HEK293 (cell line): ENCODE measurements around the gene NABP2.

ENCODE experiments used
- CTCF ChIA-PET: fragments of 350-600 bp; formaldehyde crosslinking; extraction: SDS; loops from one replicate; lab custom pipeline; 2021; ENCODE audit warnings: antibody characterized with exemption; lab: Yijun Ruan, JAX
- POLR2A ChIA-PET: fragments of 300-600 bp; formaldehyde crosslinking; extraction: SDS; loops from one replicate; lab custom pipeline; 2020; ENCODE audit warnings: antibody characterized with exemption, inconsistent platforms; lab: Yijun Ruan, JAX
- H3K27ac ChIP-seq: fragments of 200-500 bp; sonication (Bioruptor generic); 2 replicates; pipeline ENCODE4 v1.5.1; 2014; ENCODE audit warnings: low read depth, low read length, control low read depth, inconsistent platforms; ENCODE audit errors: extremely low read depth
- H3K36me3 ChIP-seq, 2 experiments: fragments of 200-500 bp in 1 of 2; sonication (Bioruptor generic) in 1 of 2; 1 replicate in 1 of 2; 2 replicates in 1 of 2; pipeline ENCODE4 v1.5.1; 2014 to 2017; ENCODE audit warnings: inconsistent platforms in 2 of 2, low read length in 2 of 2; ENCODE audit not compliant: control insufficient read depth in 2 of 2, insufficient read depth in 1 of 2
- H3K4me1 ChIP-seq: fragments of 200-500 bp; sonication (Bioruptor generic); 2 replicates; pipeline ENCODE4 v1.5.1; 2014; ENCODE audit warnings: mild to moderate bottlenecking, low read length, inconsistent platforms; ENCODE audit not compliant: control insufficient read depth, insufficient read depth
- H3K4me3 ChIP-seq: 2 replicates; pipeline ENCODE4 v1.5.1; 2011; ENCODE audit warnings: low read depth, mild to moderate bottlenecking, control low read depth, low read length, moderate library complexity
- H3K9me3 ChIP-seq: fragments of 200-500 bp; sonication (Bioruptor generic); 2 replicates; pipeline ENCODE4 v1.5.1; 2014; ENCODE audit warnings: low read depth, low read length, inconsistent platforms; ENCODE audit not compliant: control insufficient read depth, insufficient read depth
- BCL11B ChIP-seq: fragments of 450-650 bp; formaldehyde crosslinking; IDR thresholded peaks from 2 replicates; pipeline ENCODE4 v1.5.1; 2016; ENCODE audit warnings: low read depth, missing biosample characterization, missing genetic modification characterization
- GLI4 ChIP-seq: fragments of 450-650 bp; formaldehyde crosslinking; IDR thresholded peaks from 2 replicates; pipeline ENCODE4 v1.5.1; 2016; ENCODE audit warnings: missing biosample characterization, missing genetic modification characterization
- GLIS1 ChIP-seq: fragments of 450-650 bp; formaldehyde crosslinking; IDR thresholded peaks from 2 replicates; pipeline ENCODE4 v1.5.1; 2016; ENCODE audit warnings: missing biosample characterization, missing genetic modification characterization
- HOXA7 ChIP-seq: sonication (generic); formaldehyde crosslinking; IDR thresholded peaks from 2 replicates; pipeline ENCODE4 v1.8.1; 2022; ENCODE audit warnings: missing genetic modification reagents, borderline replicate concordance
- KLF9 ChIP-seq: fragments of 450-650 bp; formaldehyde crosslinking; IDR thresholded peaks from 2 replicates; pipeline ENCODE4 v1.5.1; 2016; ENCODE audit warnings: missing biosample characterization, missing genetic modification characterization, low read depth
- OSR2 ChIP-seq: fragments of 450-650 bp; formaldehyde crosslinking; IDR thresholded peaks from 2 replicates; pipeline ENCODE4 v1.5.1; 2016; ENCODE audit warnings: missing biosample characterization, missing genetic modification characterization
- PRDM1 ChIP-seq: fragments of 450-650 bp; formaldehyde crosslinking; IDR thresholded peaks from 2 replicates; pipeline ENCODE4; 2016; ENCODE audit warnings: missing biosample characterization, missing genetic modification characterization
- SCRT2 ChIP-seq: fragments of 450-650 bp; formaldehyde crosslinking; IDR thresholded peaks from 2 replicates; pipeline ENCODE4 v1.5.1; 2016; ENCODE audit warnings: missing biosample characterization, missing genetic modification characterization
- ZBTB17 ChIP-seq: fragments of 450-650 bp; formaldehyde crosslinking; IDR thresholded peaks from 2 replicates; pipeline ENCODE4 v1.5.1; 2016; ENCODE audit warnings: missing biosample characterization, missing genetic modification characterization
- ZBTB48 ChIP-seq: fragments of 450-650 bp; formaldehyde crosslinking; IDR thresholded peaks from 2 replicates; pipeline ENCODE4 v1.5.1; 2016; ENCODE audit warnings: missing biosample characterization, missing genetic modification characterization
- ZFP37 ChIP-seq: fragments of 450-650 bp; formaldehyde crosslinking; IDR thresholded peaks from 2 replicates; pipeline ENCODE4 v1.5.1; 2016; ENCODE audit warnings: missing biosample characterization, missing genetic modification characterization
- ZNF174 ChIP-seq: fragments of 450-650 bp; formaldehyde crosslinking; IDR thresholded peaks from 2 replicates; pipeline ENCODE4 v1.5.0; 2017; ENCODE audit warnings: missing biosample characterization, mild to moderate bottlenecking, missing genetic modification characterization
- ZNF211 ChIP-seq: fragments of 450-650 bp; formaldehyde crosslinking; IDR thresholded peaks from 2 replicates; pipeline ENCODE4 v1.5.1; 2016; ENCODE audit warnings: low read depth, missing biosample characterization, missing genetic modification characterization
- ZNF239 ChIP-seq: fragments of 450-650 bp; formaldehyde crosslinking; IDR thresholded peaks from 2 replicates; pipeline ENCODE4 v1.5.1; 2016; ENCODE audit warnings: missing biosample characterization, missing genetic modification characterization
- ZNF335 ChIP-seq: fragments of 450-650 bp; formaldehyde crosslinking; conservative IDR thresholded peaks from 2 replicates; pipeline ENCODE4 v1.5.1; 2016; ENCODE audit warnings: missing biosample characterization, missing genetic modification characterization
- ZNF423 ChIP-seq: fragments of 450-650 bp; formaldehyde crosslinking; IDR thresholded peaks from 2 replicates; pipeline ENCODE4 v1.5.1; 2016; ENCODE audit warnings: missing biosample characterization, missing genetic modification characterization
- ZNF501 ChIP-seq: fragments of 450-650 bp; formaldehyde crosslinking; IDR thresholded peaks from 2 replicates; pipeline ENCODE4 v1.5.1; 2016; ENCODE audit warnings: missing biosample characterization, missing genetic modification characterization
- ZNF623 ChIP-seq: fragments of 450-650 bp; formaldehyde crosslinking; IDR thresholded peaks from 2 replicates; pipeline ENCODE4 v1.5.1; 2016; ENCODE audit warnings: missing biosample characterization, missing genetic modification characterization
- ZNF677 ChIP-seq: fragments of 450-650 bp; IDR thresholded peaks from 2 replicates; pipeline ENCODE4 v1.5.0; 2018; ENCODE audit warnings: missing biosample characterization, mild to moderate bottlenecking, missing genetic modification characterization, moderate library complexity
- ZNF701 ChIP-seq: fragments of 450-650 bp; formaldehyde crosslinking; IDR thresholded peaks from 2 replicates; pipeline ENCODE4 v1.5.1; 2016; ENCODE audit warnings: missing biosample characterization, missing genetic modification characterization
- ZNF704 ChIP-seq: fragments of 450-650 bp; formaldehyde crosslinking; IDR thresholded peaks from 2 replicates; pipeline ENCODE4 v1.5.1; 2016; ENCODE audit warnings: missing biosample characterization, missing genetic modification characterization
- ZNF76 ChIP-seq: fragments of 450-650 bp; formaldehyde crosslinking; IDR thresholded peaks from 2 replicates; pipeline ENCODE4; 2016; ENCODE audit warnings: low read depth, missing biosample characterization, missing genetic modification characterization, borderline replicate concordance
- ZNF830 ChIP-seq: fragments of 450-650 bp; IDR thresholded peaks from 2 replicates; pipeline ENCODE4 v1.5.0; 2018; ENCODE audit warnings: missing biosample characterization, missing genetic modification characterization, low read depth, mild to moderate bottlenecking, moderate library complexity
- ZNF837 ChIP-seq: fragments of 450-650 bp; formaldehyde crosslinking; IDR thresholded peaks from 2 replicates; pipeline ENCODE4 v1.5.1; 2016; ENCODE audit warnings: missing biosample characterization, missing genetic modification characterization
- ZSCAN30 ChIP-seq: fragments of 450-650 bp; IDR thresholded peaks from 2 replicates; pipeline ENCODE4 v1.5.1; 2018; ENCODE audit warnings: missing biosample characterization, mild to moderate bottlenecking, missing genetic modification characterization, moderate library complexity
- ZSCAN4 ChIP-seq: fragments of 450-650 bp; formaldehyde crosslinking; IDR thresholded peaks from 2 replicates; pipeline ENCODE4 v1.5.1; 2017; ENCODE audit warnings: missing biosample characterization, missing genetic modification characterization
- ZXDB ChIP-seq: fragments of 450-650 bp; formaldehyde crosslinking; IDR thresholded peaks from 2 replicates; pipeline ENCODE4 v1.5.1; 2016; ENCODE audit warnings: missing biosample characterization, missing genetic modification characterization
- TF ChIP-seq, protein P1 (sequence below): fragments of 450-650 bp; formaldehyde crosslinking; IDR thresholded peaks from 2 replicates; pipeline ENCODE4 v1.5.1; 2016; ENCODE audit warnings: missing biosample characterization, missing genetic modification characterization
- TF ChIP-seq, protein P2 (sequence below): fragments of 450-650 bp; formaldehyde crosslinking; IDR thresholded peaks from 2 replicates; pipeline ENCODE4 v1.5.1; 2016; ENCODE audit warnings: missing biosample characterization, missing genetic modification characterization
- TF ChIP-seq, protein P3 (sequence below): fragments of 450-650 bp; IDR thresholded peaks from 2 replicates; pipeline ENCODE4 v1.5.1; 2018; ENCODE audit warnings: missing biosample characterization, missing genetic modification characterization

The NABP2 gene

DNA sequence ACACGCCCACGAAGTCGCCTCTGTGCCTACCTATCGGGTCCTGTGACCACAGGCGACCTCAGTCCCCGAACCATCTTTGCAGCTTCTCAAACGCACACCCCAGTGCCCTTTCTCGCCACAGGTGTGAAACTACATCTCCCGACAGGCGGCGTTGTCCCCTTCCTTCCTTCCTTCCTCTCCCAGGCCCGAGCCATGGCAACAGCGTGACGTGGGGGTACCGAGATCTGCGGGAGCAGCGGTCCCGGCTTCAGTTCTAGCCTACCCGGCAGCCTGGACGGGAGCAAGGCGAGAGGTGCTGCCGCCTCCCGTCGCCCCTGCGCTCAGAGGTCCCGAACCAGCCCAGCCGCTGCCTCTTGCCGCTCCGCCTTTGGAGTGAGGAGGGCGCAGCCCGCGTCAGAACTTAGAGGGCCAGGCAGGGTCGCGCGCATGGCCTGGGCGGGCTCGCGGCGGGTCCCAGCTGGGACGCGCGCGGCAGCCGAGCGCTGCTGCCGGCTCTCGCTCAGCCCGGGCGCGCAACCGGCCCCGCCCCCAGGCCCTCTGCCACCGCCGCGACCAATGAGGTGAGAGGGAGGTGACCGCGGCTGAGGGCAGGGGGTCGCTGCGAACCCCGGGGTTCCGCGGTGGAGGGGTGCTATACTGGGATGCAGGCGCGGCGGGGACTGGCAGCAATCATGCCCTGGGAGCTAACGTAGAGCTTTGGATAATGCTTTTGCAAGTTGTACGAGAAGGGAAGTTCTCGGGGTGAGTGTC lies 42.7 kb downstream of the NABP2 start, which contains the start of gene COQ10A:
Gene COQ10A (plus strand): TSS at position 250 of the 750 bp plus-strand sequence. CDS start 177 bp downstream, at position 427.
- POLR2A ChIA-PET = interaction anchor here (0.6 to 2.9 kb wide), 14 partner anchors 9 to 370 kb away, joined by 3 to 26 read pairs (median 4); partner anchors contain the start of genes ANKRD52, CNPY2, RBMS2 and RNF41
- no peaks in the 10 kb centered on the region for H3K9me3 ChIP-seq
- CTCF ChIA-PET = interaction anchor here (0.6 to 1.7 kb wide), 19 partner anchors 9 to 293 kb away, joined by 3 to 6 read pairs (median 3); partner anchors contain the start of genes ANKRD52 and RAB5B
- H3K4me3 ChIP-seq = peak within 1 kb of the TSS; percentile 65
- H3K4me1 ChIP-seq = no peaks in the 10 kb centered on the region; the same call in 1 of the 2 replicates
- H3K27ac ChIP-seq = peak within 1 kb of the TSS; percentile 62; the same call in 1 of the 2 replicates
- peaks cover 5 to 32% of the 10 kb centered on the region in 2 experiments for H3K36me3 ChIP-seq
- no peak for TF ChIP-seq BCL11B (tag by site-specific recombination)
- TF ChIP-seq ZNF174 (tag by site-specific recombination) = no peak
- TF ChIP-seq, protein P1, sequence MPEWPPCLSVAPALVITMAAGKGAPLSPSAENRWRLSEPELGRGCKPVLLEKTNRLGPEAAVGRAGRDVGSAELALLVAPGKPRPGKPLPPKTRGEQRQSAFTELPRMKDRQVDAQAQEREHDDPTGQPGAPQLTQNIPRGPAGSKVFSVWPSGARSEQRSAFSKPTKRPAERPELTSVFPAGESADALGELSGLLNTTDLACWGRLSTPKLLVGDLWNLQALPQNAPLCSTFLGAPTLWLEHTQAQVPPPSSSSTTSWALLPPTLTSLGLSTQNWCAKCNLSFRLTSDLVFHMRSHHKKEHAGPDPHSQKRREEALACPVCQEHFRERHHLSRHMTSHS (tag by site-specific recombination) = no peak
- peak; percentile 78; the same call in 1 of the 2 replicates for TF ChIP-seq ZFP37 (tag by site-specific recombination)
- no peak for TF ChIP-seq ZSCAN4 (tag by site-specific recombination)
- TF ChIP-seq ZNF677 (tag by site-specific recombination) = 0 out of 2 replicates have a peak, but pooled peaks have one; percentile 22
- no peak for TF ChIP-seq ZNF837 (tag by site-specific recombination)
- TF ChIP-seq HOXA7 (CRISPR knock-in tag) = no peak
- no peak for TF ChIP-seq ZNF704 (tag by site-specific recombination)
- peak; percentile 97 for TF ChIP-seq ZBTB17 (tag by site-specific recombination)
- peak; percentile 93 for TF ChIP-seq ZXDB (tag by site-specific recombination)
- peak; percentile 91 for TF ChIP-seq ZNF423 (tag by site-specific recombination)
- TF ChIP-seq ZNF501 (tag by site-specific recombination) = peak; percentile 95
- TF ChIP-seq ZNF830 = no peak
- TF ChIP-seq ZNF701 (tag by site-specific recombination) = no peak
- TF ChIP-seq, protein P2, sequence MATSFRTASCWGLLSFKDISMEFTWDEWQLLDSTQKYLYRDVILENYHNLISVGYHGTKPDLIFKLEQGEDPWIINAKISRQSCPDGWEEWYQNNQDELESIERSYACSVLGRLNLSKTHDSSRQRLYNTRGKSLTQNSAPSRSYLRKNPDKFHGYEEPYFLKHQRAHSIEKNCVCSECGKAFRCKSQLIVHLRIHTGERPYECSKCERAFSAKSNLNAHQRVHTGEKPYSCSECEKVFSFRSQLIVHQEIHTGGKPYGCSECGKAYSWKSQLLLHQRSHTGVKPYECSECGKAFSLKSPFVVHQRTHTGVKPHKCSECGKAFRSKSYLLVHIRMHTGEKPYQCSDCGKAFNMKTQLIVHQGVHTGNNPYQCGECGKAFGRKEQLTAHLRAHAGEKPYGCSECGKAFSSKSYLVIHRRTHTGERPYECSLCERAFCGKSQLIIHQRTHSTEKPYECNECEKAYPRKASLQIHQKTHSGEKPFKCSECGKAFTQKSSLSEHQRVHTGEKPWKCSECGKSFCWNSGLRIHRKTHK (tag by site-specific recombination) = no peak
- no peak for TF ChIP-seq ZNF239
- TF ChIP-seq ZNF335 (tag by site-specific recombination) = peak; percentile 93
- TF ChIP-seq PRDM1 (tag by site-specific recombination) = no peak
- no peak for TF ChIP-seq ZNF211 (tag by site-specific recombination)
- TF ChIP-seq GLIS1 (tag by site-specific recombination) = peak; percentile 71
- TF ChIP-seq KLF9 (tag by site-specific recombination) = peak; percentile 37; the same call in 1 of the 2 replicates
- peak; percentile 92 for TF ChIP-seq ZNF76 (tag by site-specific recombination)
- peak; percentile 82 for TF ChIP-seq ZSCAN30 (tag by site-specific recombination)
- no peak for TF ChIP-seq ZNF623 (tag by site-specific recombination)
- peak; percentile 54 for TF ChIP-seq OSR2 (tag by site-specific recombination)
- TF ChIP-seq, protein P3, sequence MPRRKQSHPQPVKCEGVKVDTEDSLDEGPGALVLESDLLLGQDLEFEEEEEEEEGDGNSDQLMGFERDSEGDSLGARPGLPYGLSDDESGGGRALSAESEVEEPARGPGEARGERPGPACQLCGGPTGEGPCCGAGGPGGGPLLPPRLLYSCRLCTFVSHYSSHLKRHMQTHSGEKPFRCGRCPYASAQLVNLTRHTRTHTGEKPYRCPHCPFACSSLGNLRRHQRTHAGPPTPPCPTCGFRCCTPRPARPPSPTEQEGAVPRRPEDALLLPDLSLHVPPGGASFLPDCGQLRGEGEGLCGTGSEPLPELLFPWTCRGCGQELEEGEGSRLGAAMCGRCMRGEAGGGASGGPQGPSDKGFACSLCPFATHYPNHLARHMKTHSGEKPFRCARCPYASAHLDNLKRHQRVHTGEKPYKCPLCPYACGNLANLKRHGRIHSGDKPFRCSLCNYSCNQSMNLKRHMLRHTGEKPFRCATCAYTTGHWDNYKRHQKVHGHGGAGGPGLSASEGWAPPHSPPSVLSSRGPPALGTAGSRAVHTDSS (tag by site-specific recombination) = 0 out of 2 replicates have a peak, but pooled peaks have one; percentile 7
- no peak; the same call in 1 of the 2 replicates for TF ChIP-seq ZBTB48 (tag by site-specific recombination)
- TF ChIP-seq SCRT2 (tag by site-specific recombination) = peak; percentile 98
- TF ChIP-seq GLI4 (tag by site-specific recombination) = peak; percentile 78; the same call in 1 of the 2 replicates
